Vagina (tissue), 2 donors: ENCODE measurements around the gene SETD2. TPM values are rescaled to one million over a fixed set of nuclear protein-coding genes. Genes with fewer than 3 reads are reported as not detected.

ENCODE experiments used
- DNase-seq, 2 donors: peaks; one replicate each; pipeline ENCODE4 v3.0.0-alpha.2; 2017; ENCODE audit errors: extremely low spot score in 2 of 2
- H3K27ac ChIP-seq: fragments of 200-600 bp; sonication (generic); one replicate; pipeline ENCODE4 v1.5.1; 2019
- H3K27me3 ChIP-seq: fragments of 200-600 bp; sonication (generic); one replicate; pipeline ENCODE4 v1.5.1; 2019
- H3K36me3 ChIP-seq, 2 donors: fragments of 200-600 bp; sonication (generic); one replicate each; pipeline ENCODE4 v1.5.1; 2017 to 2019
- H3K4me1 ChIP-seq: fragments of 200-600 bp; sonication (generic); one replicate; pipeline ENCODE4 v1.5.1; 2019
- H3K4me3 ChIP-seq, 2 donors: fragments of 200-600 bp; sonication (generic); 1 replicate in 1 of 2; 2 replicates in 1 of 2; pipeline ENCODE4 v1.5.1; 2016 to 2019
- H3K9me3 ChIP-seq: fragments of 200-600 bp; sonication (generic); one replicate; pipeline ENCODE4 v1.5.1; 2019
- CTCF ChIP-seq, 3 experiments: fragments of 450-650 bp in 2 of 3; fragments of 200-600 bp in 1 of 3; sonication (generic) in 1 of 3; IDR thresholded peaks; one replicate each; pipeline ENCODE4 v1.5.1; 2017 to 2019; ENCODE audit warnings: antibody characterized with exemption in 3 of 3, mild to moderate bottlenecking in 2 of 3, moderate library complexity in 2 of 3
- POLR2A ChIP-seq, 2 donors: fragments of 450-650 bp; IDR thresholded peaks; one replicate each; pipeline ENCODE4 v1.6.1; 2017; ENCODE audit warnings: antibody characterized with exemption in 2 of 2, mild to moderate bottlenecking in 2 of 2, moderate library complexity in 2 of 2
- POLR2AphosphoS5 ChIP-seq, 2 donors: sonication (generic); formaldehyde crosslinking; IDR thresholded peaks; one replicate each; pipeline ENCODE4 v1.9.0; 2017; ENCODE audit warnings: antibody characterized with exemption in 2 of 2, mild to moderate bottlenecking in 2 of 2, low read depth in 1 of 2; ENCODE audit not compliant: insufficient read depth in 1 of 2
- intact Hi-C: fragments of 100-400 bp; cut with DNase I; formaldehyde crosslinking; loops from one replicate; pipeline ENCODE4 v1.15.1; 2023
- total RNA-seq: library from RNA; depleted of rRNA; stranded (reverse); fragments of >200 nt; gene quantifications from one replicate; pipeline ENCODE4 v1.2.3, GENCODE V29; 2016

Gene SETD2
- total RNA-seq, 1 donor from 2014 or later, result 55.5 TPM

GRCh38 chr3:47133641-47134040 lies 30.3 kb downstream of the SETD2 start:
- no peak for TF ChIP-seq CTCF (IDR thresholded peaks at IDR 0.05)
- TF ChIP-seq POLR2AphosphoS5 (IDR thresholded peaks at IDR 0.05; ENCODE audit: insufficient read depth in 1 of 2, low read depth in 1 of 2), result no peak
- no peak for TF ChIP-seq POLR2A (IDR thresholded peaks at IDR 0.05)
- H3K27me3 ChIP-seq, result no peaks in the 10 kb centered on the region
- DNase-seq, result no peak
- no peaks in the 10 kb centered on the region for H3K9me3 ChIP-seq
- H3K4me3 ChIP-seq, result no peak overlapping the region
- intact Hi-C loops, result no loop called here
- peaks cover 49% of the 10 kb centered on the region for H3K4me1 ChIP-seq
- H3K36me3 ChIP-seq, result no peaks in the 10 kb centered on the region
- no peak overlapping the region for H3K27ac ChIP-seq

- TF ChIP-seq POLR2AphosphoS5 (IDR thresholded peaks at IDR 0.05; ENCODE audit: insufficient read depth in 1 of 2, low read depth in 1 of 2) (no peak), POLR2A (IDR thresholded peaks at IDR 0.05) (no peak), CTCF (IDR thresholded peaks at IDR 0.05) (no peak)
- Histone ChIP-seq H3K27ac (no peak overlapping the region), H3K36me3 (no peaks in the 10 kb centered on the region), H3K9me3 (no peaks in the 10 kb centered on the region), H3K4me1 (peaks cover 51% of the 10 kb centered on the region), H3K27me3 (no peaks in the 10 kb centered on the region), H3K4me3 (no peak overlapping the region)
- no peak for DNase-seq
- intact Hi-C loops, result no loop called here
Measured at GRCh38 chr3:47130557-47130956, 33.4 kb downstream of the SETD2 start.

GRCh38 chr3:47128137-47128536 lies 35.8 kb downstream of the SETD2 start:
- Histone ChIP-seq H3K4me1 (peaks cover 33% of the 10 kb centered on the region), H3K27me3 (no peaks in the 10 kb centered on the region)
- intact Hi-C loops, result no loop called here

GRCh38 chr3:47123857-47124256 lies 40.1 kb downstream of the SETD2 start:
- intact Hi-C loops, result no loop called here
- no peak for DNase-seq
- no peaks in the 10 kb centered on the region for H3K27me3 ChIP-seq
- TF ChIP-seq POLR2AphosphoS5 (IDR thresholded peaks at IDR 0.05; ENCODE audit: insufficient read depth in 1 of 2, low read depth in 1 of 2) (no peak), POLR2A (IDR thresholded peaks at IDR 0.05) (no peak), CTCF (IDR thresholded peaks at IDR 0.05) (no peak)
- no peaks in the 10 kb centered on the region for H3K9me3 ChIP-seq
- H3K27ac ChIP-seq, result no peak overlapping the region
- no peak overlapping the region for H3K4me3 ChIP-seq
- peaks cover 0 to 17% of the 10 kb centered on the region in 2 donors for H3K36me3 ChIP-seq
- H3K4me1 ChIP-seq, result peaks cover 20% of the 10 kb centered on the region

More at GRCh38 chr3:47128137-47128536, 35.8 kb downstream of the SETD2 start:
- no peak for TF ChIP-seq CTCF (IDR thresholded peaks at IDR 0.05)
- no peak for TF ChIP-seq POLR2AphosphoS5 (IDR thresholded peaks at IDR 0.05; ENCODE audit: insufficient read depth in 1 of 2, low read depth in 1 of 2)
- no peak for TF ChIP-seq POLR2A (IDR thresholded peaks at IDR 0.05)
- no peak overlapping the region for H3K27ac ChIP-seq
- H3K36me3 ChIP-seq, result peaks cover 0 to 13% of the 10 kb centered on the region in 2 donors
- no peak for DNase-seq
- H3K4me3 ChIP-seq, result no peak overlapping the region
- no peaks in the 10 kb centered on the region for H3K9me3 ChIP-seq

GRCh38 chr3:47121409-47121808 lies 42.5 kb downstream of the SETD2 start:
- peaks cover 0 to 23% of the 10 kb centered on the region in 2 donors for H3K36me3 ChIP-seq
- H3K4me3 ChIP-seq, result no peak overlapping the region
- no peak for DNase-seq
- no peak for TF ChIP-seq POLR2AphosphoS5 (IDR thresholded peaks at IDR 0.05; ENCODE audit: insufficient read depth in 1 of 2, low read depth in 1 of 2)
- no peak for TF ChIP-seq POLR2A (IDR thresholded peaks at IDR 0.05)
- no peak for TF ChIP-seq CTCF (IDR thresholded peaks at IDR 0.05)
- intact Hi-C loops, result no loop called here
- no peaks in the 10 kb centered on the region for H3K9me3 ChIP-seq
- H3K4me1 ChIP-seq, result peaks cover 5% of the 10 kb centered on the region
- H3K27ac ChIP-seq, result no peak overlapping the region
- no peaks in the 10 kb centered on the region for H3K27me3 ChIP-seq
